Measurements from ENCODE around the gene CLDND2. TPM values are rescaled to one million over a fixed set of nuclear protein-coding genes. Genes with fewer than 3 reads are reported as not detected.

The CLDND2 gene
- polyA plus RNA-seq, 1 of the 3 experiments (the other 2 are of a cell fraction), result 0.26 TPM

DNA sequence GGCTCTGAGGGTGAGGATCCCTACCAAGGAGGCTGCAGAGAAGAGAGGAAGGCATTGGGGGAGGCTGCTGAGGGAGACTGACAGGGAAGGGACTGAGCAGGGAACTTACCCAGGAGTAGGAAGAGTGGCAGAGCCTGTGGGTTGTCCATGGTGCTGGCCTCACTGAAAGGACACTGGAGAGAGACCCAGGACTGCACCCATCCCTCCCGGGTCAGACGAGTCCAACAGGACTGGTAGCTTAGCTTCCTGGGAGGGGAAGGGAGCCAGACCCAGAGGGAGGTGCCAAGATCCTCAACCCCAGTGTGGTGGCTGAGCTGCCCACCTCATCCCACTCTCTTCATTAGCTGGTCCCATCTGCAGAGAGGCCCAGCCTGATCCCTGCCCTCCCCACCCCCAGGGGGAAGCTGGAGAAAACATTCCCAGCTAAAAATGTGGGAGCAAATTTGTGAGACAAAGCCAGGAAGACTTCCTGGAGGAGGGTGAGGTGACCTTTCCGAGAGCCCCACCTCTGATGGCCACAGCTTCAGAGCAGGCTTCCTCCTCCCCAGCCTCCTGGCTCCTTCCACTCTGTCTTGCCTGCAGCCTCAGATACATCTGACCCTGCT lies 26.7 kb downstream of the CLDND2 start, which contains the start of gene VSIG10L:
Gene VSIG10L, minus strand, starts transcription at position 164 of the 605 bp plus-strand sequence. Its CDS starts 15 bp downstream, at position 149.
- ChIA-PET CTCF (interaction anchor here (1.3 to 2.1 kb wide), 5 partner anchors 9 to 436 kb away, joined by 3 to 8 read pairs (median 4); no protein-coding TSS in a partner anchor), POLR2A (interaction anchor here (1.3 kb wide), 1 partner anchor 23 kb away, joined by 4 read pairs; no protein-coding TSS in a partner anchor)
- Histone ChIP-seq H3K4me3 (ENCODE audit: low read depth in 2 of 2, low read length in 1 of 2) (no peak within 1 kb of the TSS), H3K4me2 (no peak within 1 kb of the TSS), H3K9ac (no peak within 1 kb of the TSS), H3F3A (replicated peaks; ENCODE audit: insufficient read depth) (peaks cover 3% of the 10 kb centered on the region), H3K9me2 (no peaks in the 10 kb centered on the region), H3K36me3 (replicated peaks in 1 of 2; ENCODE audit: control insufficient read depth in 1 of 2, insufficient read depth in 2 of 2, low read length in 1 of 2) (no peaks in the 10 kb centered on the region), H4K20me1 (ENCODE audit: insufficient read depth) (no peaks in the 10 kb centered on the region), H3K27ac (ENCODE audit: low read depth in 2 of 2, low read length in 1 of 2) (no peak within 1 kb of the TSS), H3K27me3 (ENCODE audit: insufficient read depth) (no peaks in the 10 kb centered on the region), H3K9me3 (no peaks in the 10 kb centered on the region), H3K79me2 (ENCODE audit: insufficient read depth) (no peaks in the 10 kb centered on the region), H3K4me1 (ENCODE audit: control insufficient read depth in 1 of 2, insufficient read depth in 2 of 2, low read depth in 1 of 2, low read length in 1 of 2) (peaks cover 0 to 8% of the 10 kb centered on the region in 2 experiments; a peak in 1 of 4 replicates), H2AFZ (ENCODE audit: low read depth) (no peak within 1 kb of the TSS)
- DNase-seq, result no peak
- TF ChIP-seq ELF1 (IDR thresholded peaks at IDR 0.05) (no peak), TAF1 (IDR thresholded peaks at IDR 0.05; ENCODE audit: borderline replicate concordance, low read depth, low read length) (no peak), FOXM1 (IDR thresholded peaks at IDR 0.05; ENCODE audit: low read depth) (no peak), NRF1 (IDR thresholded peaks at IDR 0.05; ENCODE audit: low read depth, low read length) (no peak), NFIC (IDR thresholded peaks at IDR 0.05; ENCODE audit: borderline replicate concordance) (no peak), SMC3 (IDR thresholded peaks at IDR 0.05; ENCODE audit: low read depth, low read length) (no peak), TEAD4 (IDR thresholded peaks at IDR 0.05; ENCODE audit: borderline replicate concordance, insufficient read depth) (no peak), SIN3A (IDR thresholded peaks at IDR 0.05; ENCODE audit: borderline replicate concordance, low read depth, low read length) (no peak), RAD21 (IDR thresholded peaks at IDR 0.05; ENCODE audit: low read length) (no peak), EP300 (IDR thresholded peaks at IDR 0.05; ENCODE audit: borderline replicate concordance in 1 of 2, low read depth in 1 of 2, low read length in 1 of 2) (no peak), JUND (IDR thresholded peaks at IDR 0.05) (no peak)
- TF ChIP-seq, protein P1, sequence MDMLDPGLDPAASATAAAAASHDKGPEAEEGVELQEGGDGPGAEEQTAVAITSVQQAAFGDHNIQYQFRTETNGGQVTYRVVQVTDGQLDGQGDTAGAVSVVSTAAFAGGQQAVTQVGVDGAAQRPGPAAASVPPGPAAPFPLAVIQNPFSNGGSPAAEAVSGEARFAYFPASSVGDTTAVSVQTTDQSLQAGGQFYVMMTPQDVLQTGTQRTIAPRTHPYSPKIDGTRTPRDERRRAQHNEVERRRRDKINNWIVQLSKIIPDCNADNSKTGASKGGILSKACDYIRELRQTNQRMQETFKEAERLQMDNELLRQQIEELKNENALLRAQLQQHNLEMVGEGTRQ (IDR thresholded peaks at IDR 0.05; ENCODE audit: borderline replicate concordance, low read depth, low read length), result no peak
- TF ChIP-seq, protein P2, sequence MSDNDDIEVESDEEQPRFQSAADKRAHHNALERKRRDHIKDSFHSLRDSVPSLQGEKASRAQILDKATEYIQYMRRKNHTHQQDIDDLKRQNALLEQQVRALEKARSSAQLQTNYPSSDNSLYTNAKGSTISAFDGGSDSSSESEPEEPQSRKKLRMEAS (IDR thresholded peaks at IDR 0.05; ENCODE audit: low read depth), result no peak
- TF ChIP-seq, protein P3, sequence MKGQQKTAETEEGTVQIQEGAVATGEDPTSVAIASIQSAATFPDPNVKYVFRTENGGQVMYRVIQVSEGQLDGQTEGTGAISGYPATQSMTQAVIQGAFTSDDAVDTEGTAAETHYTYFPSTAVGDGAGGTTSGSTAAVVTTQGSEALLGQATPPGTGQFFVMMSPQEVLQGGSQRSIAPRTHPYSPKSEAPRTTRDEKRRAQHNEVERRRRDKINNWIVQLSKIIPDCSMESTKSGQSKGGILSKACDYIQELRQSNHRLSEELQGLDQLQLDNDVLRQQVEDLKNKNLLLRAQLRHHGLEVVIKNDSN (IDR thresholded peaks at IDR 0.05; ENCODE audit: borderline replicate concordance, low read depth), result no peak
- WGBS (ENCODE audit: low lambda C conversion rate), result 71% methylated on average over 3 of the region's 3 CpGs

DNA sequence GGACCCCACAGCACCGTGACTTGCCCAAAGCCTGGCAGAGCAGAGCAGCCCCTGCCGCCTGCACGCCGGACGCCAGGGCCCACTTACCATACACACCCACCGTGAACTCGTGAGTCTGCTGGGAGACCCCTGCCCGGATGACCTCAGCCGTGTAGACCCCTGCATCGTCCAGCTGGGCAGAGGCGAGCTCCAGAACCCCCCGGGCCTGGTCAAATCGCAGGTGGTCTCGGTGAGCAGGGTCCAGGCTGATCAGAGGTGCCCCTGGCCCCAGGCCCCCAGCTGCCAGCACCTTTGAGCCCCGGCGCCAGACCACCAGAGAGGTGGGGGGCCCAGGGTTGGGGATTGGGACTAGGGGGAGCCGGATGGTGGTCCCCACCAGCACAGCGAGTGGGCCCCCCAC lies 27.7 kb downstream of the CLDND2 start:
- Histone ChIP-seq H3F3A (replicated peaks; ENCODE audit: insufficient read depth) (peaks cover 3% of the 10 kb centered on the region), H3K36me3 (replicated peaks in 1 of 2; ENCODE audit: control insufficient read depth in 1 of 2, insufficient read depth in 2 of 2, low read length in 1 of 2) (no peaks in the 10 kb centered on the region), H3K9ac (no peak overlapping the region), H3K4me2 (no peak overlapping the region), H3K4me3 (ENCODE audit: low read depth in 2 of 2, low read length in 1 of 2) (no peak overlapping the region), H4K20me1 (ENCODE audit: insufficient read depth) (no peaks in the 10 kb centered on the region), H3K79me2 (ENCODE audit: insufficient read depth) (no peaks in the 10 kb centered on the region), H3K27me3 (ENCODE audit: insufficient read depth) (no peaks in the 10 kb centered on the region), H3K27ac (ENCODE audit: low read depth in 2 of 2, low read length in 1 of 2) (no peak overlapping the region), H3K9me3 (no peaks in the 10 kb centered on the region), H2AFZ (ENCODE audit: low read depth) (no peak overlapping the region), H3K4me1 (ENCODE audit: control insufficient read depth in 1 of 2, insufficient read depth in 2 of 2, low read depth in 1 of 2, low read length in 1 of 2) (peaks cover 0 to 8% of the 10 kb centered on the region in 2 experiments; a peak in 1 of 4 replicates), H3K9me2 (no peaks in the 10 kb centered on the region)
- ChIA-PET POLR2A (interaction anchor here (1.3 kb wide), 1 partner anchor 24 kb away, joined by 4 read pairs; no protein-coding TSS in a partner anchor), CTCF (interaction anchor here (1.0 to 2.1 kb wide), 8 partner anchors 10 to 437 kb away, joined by 3 to 8 read pairs (median 4); partner anchors contain the start of gene ETFB)
- no peak for TF ChIP-seq TEAD4 (IDR thresholded peaks at IDR 0.05; ENCODE audit: borderline replicate concordance, insufficient read depth)
- TF ChIP-seq NRF1 (IDR thresholded peaks at IDR 0.05; ENCODE audit: low read depth, low read length), result no peak
- TF ChIP-seq, protein P4, sequence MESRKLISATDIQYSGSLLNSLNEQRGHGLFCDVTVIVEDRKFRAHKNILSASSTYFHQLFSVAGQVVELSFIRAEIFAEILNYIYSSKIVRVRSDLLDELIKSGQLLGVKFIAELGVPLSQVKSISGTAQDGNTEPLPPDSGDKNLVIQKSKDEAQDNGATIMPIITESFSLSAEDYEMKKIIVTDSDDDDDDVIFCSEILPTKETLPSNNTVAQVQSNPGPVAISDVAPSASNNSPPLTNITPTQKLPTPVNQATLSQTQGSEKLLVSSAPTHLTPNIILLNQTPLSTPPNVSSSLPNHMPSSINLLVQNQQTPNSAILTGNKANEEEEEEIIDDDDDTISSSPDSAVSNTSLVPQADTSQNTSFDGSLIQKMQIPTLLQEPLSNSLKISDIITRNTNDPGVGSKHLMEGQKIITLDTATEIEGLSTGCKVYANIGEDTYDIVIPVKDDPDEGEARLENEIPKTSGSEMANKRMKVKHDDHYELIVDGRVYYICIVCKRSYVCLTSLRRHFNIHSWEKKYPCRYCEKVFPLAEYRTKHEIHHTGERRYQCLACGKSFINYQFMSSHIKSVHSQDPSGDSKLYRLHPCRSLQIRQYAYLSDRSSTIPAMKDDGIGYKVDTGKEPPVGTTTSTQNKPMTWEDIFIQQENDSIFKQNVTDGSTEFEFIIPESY (IDR thresholded peaks at IDR 0.05; ENCODE audit: borderline replicate concordance, low read depth), result no peak
- no peak for TF ChIP-seq FOXM1 (IDR thresholded peaks at IDR 0.05; ENCODE audit: low read depth)
- TF ChIP-seq, protein P2 (IDR thresholded peaks at IDR 0.05; ENCODE audit: low read depth), result no peak
- 93% methylated on average over 12 of the region's 18 CpGs for WGBS (ENCODE audit: low lambda C conversion rate)
- no peak for DNase-seq
